ENCODE data around the gene PRPF6.

The PRPF6 gene

GRCh38 chr20:64064145-64064698 is 83.3 kb downstream of the PRPF6 start:
- no peak for DNase-seq (ENCODE audit: low spot score)

GRCh38 chr20:64065062-64065973 is 84.4 kb downstream of the PRPF6 start:
- no peak for DNase-seq (ENCODE audit: low spot score)

DNA sequence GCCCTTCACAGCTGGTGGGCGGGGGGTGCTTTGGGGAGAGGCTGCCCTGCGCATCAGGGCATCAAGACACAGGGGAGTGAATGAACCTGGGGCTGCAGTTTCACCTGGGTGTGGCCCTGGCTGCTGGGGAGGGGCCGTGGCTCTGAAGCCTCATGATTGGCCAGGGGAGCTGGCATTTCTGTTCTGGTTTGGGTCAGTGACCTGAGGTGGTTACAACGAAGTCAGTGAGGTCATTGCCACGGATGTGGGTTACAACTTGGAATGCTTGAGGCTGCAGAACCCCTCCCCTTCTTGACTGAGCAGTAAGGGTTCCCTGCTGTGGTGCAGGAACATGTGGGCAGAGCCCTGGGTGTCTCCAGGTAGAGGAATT is 85.0 kb downstream of the PRPF6 start:
- DNase-seq (ENCODE audit: low spot score) = no peak

GRCh38 chr20:64067005-64067632 is 86.2 kb downstream of the PRPF6 start:
- DNase-seq (ENCODE audit: low spot score) = no peak

DNA sequence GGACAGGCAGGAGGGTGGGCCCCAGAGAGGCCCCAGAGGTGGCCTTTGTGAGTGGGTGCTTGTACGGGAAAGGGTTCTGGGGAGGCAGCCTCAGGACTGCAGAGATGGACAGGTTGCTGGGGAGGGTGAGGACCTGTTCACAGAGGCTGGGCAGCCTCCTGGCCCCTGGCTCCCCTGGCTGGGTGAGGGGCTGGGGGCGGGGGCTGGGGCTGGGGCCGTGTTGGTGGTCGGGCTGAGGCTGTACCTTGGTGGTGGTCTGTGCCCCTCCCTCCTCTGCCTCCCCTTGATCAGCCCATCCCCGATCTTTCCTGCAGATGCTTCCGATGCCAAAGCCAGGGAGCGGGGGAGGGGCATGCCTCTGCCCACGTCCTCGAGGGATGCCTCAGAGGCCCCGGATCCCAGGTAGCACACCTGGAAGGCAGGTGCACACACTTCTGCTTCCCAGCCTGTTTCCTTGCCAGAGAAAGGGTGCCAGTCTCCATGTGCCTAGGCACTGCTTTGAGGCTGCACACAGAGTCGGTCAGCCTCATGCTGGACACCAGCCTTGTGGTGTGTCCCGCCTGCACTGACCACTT is 86.9 kb downstream of the PRPF6 start:
- no peak for DNase-seq (ENCODE audit: low spot score)

DNA sequence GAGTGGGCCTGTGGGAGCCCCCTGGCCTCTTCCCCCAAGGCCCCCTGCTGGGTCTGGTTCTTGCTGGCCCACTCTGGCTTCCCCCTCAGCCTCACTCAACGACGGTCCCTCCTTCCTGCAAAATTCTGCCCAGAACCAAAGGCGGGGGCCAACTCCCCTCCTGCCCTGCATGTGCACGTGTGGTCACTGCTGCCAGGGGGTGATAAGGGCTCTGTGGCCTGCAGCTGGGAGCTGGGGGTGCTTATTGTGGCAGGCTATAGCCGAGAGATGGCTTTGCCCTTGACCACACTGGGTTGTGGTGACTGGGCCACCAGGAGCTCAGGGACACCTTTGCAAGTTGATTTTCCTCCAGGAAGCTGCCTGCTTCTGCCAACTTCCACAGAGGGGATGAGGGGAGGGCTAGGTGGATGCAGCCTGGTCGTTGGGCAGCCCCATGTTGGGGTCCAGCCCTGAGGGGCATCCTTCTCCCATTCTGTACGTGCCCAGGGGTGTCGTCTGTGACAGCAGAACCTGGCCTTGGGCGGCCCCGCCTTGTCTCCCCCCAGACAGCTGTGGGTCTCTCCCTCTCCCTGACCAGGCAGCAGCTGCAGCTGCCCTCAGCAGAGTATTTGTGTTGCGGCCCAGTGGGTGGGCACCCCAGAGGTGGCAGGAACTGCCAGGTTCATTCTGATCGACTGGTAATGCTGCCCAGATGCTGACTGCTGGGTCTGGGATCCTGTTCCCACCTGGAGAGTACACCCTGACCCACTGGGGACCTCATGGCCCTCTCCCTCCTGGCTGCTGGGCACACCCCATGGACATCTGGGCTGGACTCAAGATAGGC is 87.7 kb downstream of the PRPF6 start:
- DNase-seq (ENCODE audit: low spot score) = no peak

DNA sequence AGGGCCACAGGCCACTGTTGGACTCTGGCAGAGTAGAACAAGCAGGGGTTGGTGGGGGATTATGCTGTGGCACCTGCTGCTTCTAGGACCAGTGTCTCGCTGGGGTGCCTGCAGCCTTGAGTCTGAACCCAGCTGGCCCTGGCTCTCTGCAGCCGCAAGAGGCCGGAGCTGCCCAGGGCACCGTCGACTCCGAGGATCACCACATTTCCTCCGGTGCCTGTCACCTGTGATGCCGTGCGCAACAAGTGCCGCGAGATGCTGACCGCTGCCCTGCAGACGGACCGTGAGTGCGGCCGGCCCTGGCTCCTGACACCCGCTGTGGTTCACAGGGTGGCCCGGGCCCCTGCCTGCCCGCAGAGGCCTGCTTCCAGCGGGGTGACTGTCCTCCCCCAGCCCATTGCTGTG is 88.3 kb downstream of the PRPF6 start:
- DNase-seq (ENCODE audit: low spot score) = no peak

DNA sequence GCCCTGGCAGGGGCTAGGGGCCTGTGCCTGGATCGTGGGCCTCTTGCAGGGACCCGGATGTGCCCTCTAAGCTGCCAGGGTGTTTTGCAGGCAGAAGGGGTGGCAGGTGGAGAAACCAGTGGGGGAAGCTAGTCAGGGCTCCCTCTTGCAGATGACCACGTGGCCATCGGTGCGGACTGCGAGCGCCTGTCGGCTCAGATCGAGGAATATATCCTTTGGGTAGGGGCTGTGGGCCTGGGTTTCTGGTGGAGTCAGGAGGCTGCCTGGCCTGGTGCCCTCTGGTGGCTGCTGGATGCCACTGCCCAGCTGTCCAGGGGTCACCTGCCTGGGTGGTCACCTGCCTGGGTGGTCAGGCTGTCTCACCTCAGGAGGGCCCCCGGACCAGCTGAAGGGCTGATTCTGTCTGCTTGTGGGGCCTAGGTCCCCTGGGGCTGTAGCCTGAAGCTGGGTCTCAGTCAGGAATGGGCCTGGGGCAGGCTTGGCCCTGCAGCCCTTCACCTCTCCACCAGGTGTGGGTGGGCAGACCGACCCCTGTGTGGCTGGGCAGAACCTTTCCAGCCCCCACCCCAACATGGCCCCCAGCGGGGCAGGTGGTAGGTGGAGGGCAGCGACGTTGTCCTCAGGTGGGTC is 88.8 kb downstream of the PRPF6 start:
- DNase-seq (ENCODE audit: low spot score) = peak; percentile 45

DNA sequence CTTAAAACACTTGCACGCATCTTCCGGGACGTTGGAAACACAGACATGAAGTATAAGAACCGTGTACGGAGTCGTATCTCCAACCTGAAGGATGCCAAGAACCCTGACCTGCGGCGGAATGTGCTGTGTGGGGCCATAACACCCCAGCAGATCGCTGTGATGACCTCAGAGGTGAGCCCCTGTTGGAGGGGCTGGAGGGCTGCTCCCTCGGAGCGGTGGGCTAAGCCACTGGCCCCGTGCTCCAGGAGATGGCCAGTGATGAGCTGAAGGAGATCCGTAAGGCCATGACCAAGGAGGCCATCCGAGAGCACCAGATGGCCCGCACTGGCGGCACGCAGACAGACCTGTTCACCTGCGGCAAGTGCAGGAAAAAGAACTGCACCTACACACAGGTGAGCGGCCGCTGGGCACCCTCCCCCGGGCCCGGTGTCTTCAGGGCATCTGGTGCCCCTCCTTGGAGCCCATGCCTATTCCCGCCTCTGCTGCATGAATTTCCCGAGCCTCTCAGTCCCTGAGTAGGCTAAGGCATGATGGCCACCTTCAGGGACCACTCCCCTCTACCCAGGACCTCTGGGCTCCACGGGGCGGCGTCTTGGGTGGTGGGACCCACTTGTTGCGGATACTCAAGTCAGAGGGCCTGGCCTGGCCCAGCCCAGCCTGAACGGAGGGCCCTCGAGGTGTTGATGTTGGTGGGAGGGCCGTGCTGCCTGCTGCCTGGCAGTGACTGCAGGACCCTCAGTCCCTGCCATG is 89.5 kb downstream of the PRPF6 start:
- DNase-seq (ENCODE audit: low spot score) = no peak

DNA sequence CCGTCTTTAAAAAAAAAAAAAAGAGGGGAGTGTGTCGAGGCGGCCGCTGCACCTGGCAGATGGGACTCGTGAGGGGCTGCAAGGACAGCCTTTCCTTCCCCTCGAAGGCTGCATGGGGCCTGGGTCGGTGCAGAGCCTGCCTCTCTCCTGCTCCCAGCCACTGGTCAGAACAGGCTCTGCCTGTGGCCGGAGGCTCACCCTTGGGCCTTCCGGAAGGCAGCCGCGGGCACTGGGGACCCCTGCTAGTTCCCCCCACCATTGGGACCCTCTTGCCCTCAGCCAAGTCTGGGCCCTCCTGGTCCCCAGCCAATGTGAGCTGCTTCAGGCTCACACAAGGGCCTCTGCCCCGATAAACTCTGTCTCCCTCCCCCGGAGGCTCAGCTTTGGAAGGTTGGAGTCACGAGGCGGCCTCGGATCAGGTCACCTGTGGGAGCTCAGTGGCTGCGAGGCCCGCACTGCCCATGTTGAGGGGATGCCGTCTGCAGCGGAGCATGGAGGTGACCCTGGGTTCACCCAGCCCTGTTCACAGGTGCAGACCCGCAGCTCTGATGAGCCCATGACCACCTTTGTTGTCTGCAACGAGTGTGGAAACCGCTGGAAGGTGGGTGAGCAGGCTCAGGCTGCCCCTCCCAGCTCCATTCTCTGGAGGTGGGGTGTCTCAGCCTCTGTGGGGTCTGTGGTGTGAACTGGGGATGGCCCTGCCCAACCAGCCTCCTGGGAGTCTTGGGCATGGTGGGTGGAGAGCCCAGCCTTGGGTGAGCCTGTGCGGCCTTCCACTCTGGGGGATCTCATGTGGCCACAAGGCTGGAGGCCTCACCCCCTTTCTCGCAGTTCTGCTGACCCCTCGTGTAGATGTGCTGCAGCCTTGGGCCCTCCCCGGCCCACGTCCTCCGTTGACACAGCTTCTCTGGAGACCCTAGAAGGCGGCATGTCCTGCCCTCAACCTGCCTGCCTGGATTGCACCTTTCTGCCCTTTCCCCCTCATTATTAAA is 90.7 kb downstream of the PRPF6 start:
- DNase-seq (ENCODE audit: low spot score) = no peak

DNA sequence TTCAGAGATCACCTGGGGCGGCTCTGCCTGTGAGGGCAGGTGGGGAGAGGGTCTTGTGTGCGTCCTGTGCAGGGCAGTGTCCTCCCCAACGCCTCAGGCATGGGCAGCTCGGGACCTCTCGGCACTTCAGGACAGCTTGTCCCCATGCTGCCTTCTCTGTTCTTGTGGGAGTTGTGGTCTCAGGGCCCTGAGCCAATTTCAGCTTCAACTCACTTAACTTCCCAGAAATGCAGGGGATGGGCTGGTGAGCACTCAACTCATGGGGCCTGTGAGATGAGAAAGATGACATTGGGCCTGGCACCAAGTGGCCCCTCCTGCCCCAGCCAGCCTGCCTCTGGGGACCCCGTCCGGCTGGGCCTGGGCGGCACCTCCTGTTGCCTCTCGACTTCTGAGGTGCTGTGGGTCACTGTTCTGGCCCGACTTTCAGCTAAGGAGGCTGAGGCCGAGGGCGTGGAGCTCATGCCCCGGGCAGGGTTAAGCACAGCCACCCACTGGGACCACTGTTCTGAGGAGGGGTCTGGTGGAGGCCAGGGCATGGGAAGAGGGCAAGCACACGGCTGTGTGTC is 91.6 kb downstream of the PRPF6 start:
- DNase-seq (ENCODE audit: low spot score) = no peak

- no peak for DNase-seq (ENCODE audit: low spot score)
These were observed 92.7 kb downstream of the PRPF6 start for GRCh38 chr20:64073476-64074183.

DNA sequence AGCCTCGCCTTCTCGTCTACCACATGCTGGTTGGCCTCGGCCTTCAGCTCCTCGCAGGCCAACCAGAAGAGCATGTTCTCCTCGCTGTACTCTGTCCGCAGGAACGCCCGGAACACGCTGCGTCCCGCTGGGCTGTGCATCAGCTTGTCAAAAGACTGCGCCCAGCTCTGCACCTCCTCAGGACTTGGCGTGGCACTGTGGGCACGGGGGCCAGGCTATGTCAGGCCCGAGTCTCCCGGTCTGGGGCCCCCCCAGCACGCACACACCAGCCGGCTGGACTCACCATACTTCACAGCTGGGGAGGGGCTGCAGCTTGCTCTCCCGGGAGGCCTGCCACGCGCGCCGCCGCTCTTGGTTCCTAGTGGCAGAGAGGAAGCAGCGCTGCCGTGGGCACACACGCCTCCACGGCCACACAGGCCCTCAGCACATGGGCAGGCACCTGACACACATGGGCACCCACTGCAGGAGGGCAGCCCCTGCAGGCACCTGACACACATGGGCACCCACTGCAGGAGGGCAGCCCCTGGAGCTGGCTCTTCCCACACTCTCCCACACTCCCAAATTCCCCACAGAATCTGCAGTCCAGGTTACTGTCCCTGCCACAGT is 93.4 kb downstream of the PRPF6 start:
- DNase-seq (ENCODE audit: low spot score) = no peak

- DNase-seq (ENCODE audit: low spot score) = no peak
These were observed 94.0 kb downstream of the PRPF6 start for GRCh38 chr20:64074963-64075362.

GRCh38 chr20:64075556-64075955 is 94.6 kb downstream of the PRPF6 start:
- no peak for DNase-seq (ENCODE audit: low spot score)

DNA sequence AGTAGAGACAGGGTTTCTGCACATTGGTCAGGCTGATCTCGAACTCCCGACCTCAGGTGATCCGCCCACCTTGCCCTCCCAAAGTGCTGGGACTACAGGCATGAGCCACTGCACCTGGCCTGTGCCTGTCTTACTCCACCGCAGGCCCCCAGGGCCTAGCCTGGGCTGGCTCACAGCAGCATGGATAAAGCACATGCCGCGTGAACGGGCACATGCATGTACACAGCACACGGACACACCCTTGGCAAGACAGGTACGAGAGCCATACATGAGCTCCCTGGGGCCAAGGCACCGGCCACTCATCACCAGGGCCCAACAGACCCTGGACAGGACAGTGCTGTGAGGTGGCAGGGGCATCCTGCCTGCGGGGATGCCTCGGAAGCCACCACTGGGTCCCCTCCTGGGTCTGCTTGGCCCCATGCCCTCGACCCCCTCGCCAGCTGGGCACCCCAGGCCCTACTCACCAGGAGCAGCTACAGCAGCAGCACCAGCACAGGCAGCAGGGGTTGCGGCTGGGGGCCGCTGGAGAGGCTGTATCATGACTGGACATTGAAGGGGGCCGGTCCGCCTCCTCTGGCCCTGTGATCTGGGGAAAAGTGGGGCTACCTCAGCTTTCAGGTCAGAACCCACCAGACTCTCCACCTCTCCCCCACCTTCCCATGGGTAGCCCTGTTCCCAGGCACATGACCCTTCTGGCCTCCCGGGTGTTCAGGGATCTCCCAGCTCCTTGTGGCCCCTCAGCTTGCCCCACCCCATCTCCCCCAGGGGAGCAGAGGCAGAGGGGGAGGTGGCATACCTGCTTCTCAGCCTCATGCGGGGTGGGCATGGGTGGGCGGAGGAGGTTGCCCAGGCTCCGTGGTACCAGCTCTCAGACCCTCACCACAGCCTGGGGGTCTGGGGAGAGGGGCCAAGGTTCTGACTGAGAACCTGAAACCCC is 95.4 kb downstream of the PRPF6 start:
- no peak for DNase-seq (ENCODE audit: low spot score)

DNA sequence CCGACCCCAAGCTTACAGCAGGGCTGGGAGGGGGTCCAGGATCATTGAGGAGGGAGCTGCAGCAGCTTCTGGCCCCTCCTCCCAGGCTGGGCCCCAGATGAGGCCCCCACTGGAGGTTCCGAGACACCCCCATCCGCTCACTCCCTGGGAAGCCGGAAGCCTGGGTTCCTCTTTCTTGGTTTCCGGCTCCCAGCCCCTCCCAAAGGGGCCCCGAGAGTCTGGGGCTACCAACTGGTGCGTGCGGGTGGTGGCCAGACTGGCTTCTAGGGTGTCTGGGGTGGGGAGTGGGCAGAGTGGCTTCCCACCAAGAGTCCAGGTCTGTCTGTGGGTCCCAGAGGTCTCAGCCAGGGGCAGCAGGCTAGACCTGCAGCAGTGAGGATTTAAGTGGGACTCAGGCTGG is 96.2 kb downstream of the PRPF6 start:
- no peak for DNase-seq (ENCODE audit: low spot score)
